Esophagus squamous epithelium (tissue), 4 donors: ENCODE data around the gene CTSV.

Experiments used
- CTCF ChIP-seq, 6 experiments: fragments of 450-650 bp in 4 of 6; fragments of 200-600 bp in 2 of 6; sonication (generic) in 2 of 6; IDR thresholded peaks; one replicate each; pipeline ENCODE4 v1.5.1; 2016 to 2019; ENCODE audit warnings: antibody characterized with exemption in 6 of 6, mild to moderate bottlenecking in 4 of 6, moderate library complexity in 4 of 6
- POLR2A ChIP-seq, 4 donors: fragments of 450-650 bp; IDR thresholded peaks; one replicate each; pipeline ENCODE4 v1.6.1; 2017; ENCODE audit warnings: antibody characterized with exemption in 4 of 4, mild to moderate bottlenecking in 4 of 4, moderate library complexity in 3 of 4

DNA sequence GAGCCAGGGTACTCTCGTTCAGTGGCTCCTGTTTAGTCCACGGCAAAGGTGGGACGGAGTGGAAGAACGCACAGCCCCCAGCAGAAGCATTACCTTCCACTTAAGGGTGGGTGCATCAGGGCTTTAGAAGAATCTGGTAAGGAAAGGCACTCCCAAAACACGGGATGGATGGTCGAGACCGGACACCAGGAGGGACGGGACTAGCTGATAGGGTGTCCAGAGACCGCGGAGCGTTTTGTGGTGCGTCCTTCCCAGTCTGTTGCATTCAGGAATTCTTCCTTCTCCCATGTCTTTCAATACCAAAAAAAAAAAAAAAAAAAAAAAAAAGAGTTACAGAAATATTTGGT, 545 bp upstream of the CTSV start:
- no peak for TF ChIP-seq CTCF (IDR thresholded peaks at IDR 0.05)
- TF ChIP-seq POLR2A (IDR thresholded peaks at IDR 0.05): no peak
